Motor neuron (in vitro differentiated cells): Measurements from ENCODE around the gene ADAMTS6. TPM values are rescaled to one million over a fixed set of nuclear protein-coding genes. Genes with fewer than 3 reads are reported as not detected.

Experiments
- total RNA-seq, 8 experiments: library from RNA; unstranded; fragments of 300-600 nt; gene quantifications; 2 replicates each; pipeline versions ENCODE4 v1.2.3 to v1.2.4, GENCODE V29; 2022

ADAMTS6 gene
- total RNA-seq, 8 experiments from 2014 or later = 0.80 to 5.1 (median 3.4) TPM

Other genes starting within 250 kb of the ADAMTS6 start
- 10 to 100 TPM in 3 of 8 experiments, 1 to 10 TPM in 5; 1.1 to 28.0 (median 5.0) TPM for gene CENPK, start 81.2 kb upstream of the ADAMTS6 start, total RNA-seq
- gene PPWD1, start 81.4 kb upstream of the ADAMTS6 start, total RNA-seq = 10 to 100 TPM; 29.0 to 63.6 (median 40.0) TPM
- gene TRIM23, start 142.4 kb upstream of the ADAMTS6 start, total RNA-seq = 10 to 100 TPM; 14.2 to 32.9 (median 21.5) TPM
- 1 to 10 TPM; 3.0 to 8.0 (median 5.0) TPM for gene SHLD3, start 143.1 kb upstream of the ADAMTS6 start, total RNA-seq
- 10 to 100 TPM; 23.4 to 29.7 (median 26.9) TPM for gene TRAPPC13, start 143.1 kb upstream of the ADAMTS6 start, total RNA-seq
- gene SGTB, start 240.2 kb upstream of the ADAMTS6 start, total RNA-seq = 10 to 100 TPM in 5 of 8 experiments, 1 to 10 TPM in 3; 2.8 to 35.3 (median 13.4) TPM
- 10 to 100 TPM in 7 of 8 experiments, 1 to 10 TPM in 1; 9.2 to 24.6 (median 21.3) TPM for gene NLN, start 240.3 kb upstream of the ADAMTS6 start, total RNA-seq